Inflammatory macrophage treated with lipopolysaccharide for 4 hours (primary cell): ENCODE measurements around the gene N4BP2.
A peak's percentile ranks its signal among the peaks of the same experiment; 100 is the strongest.
"Not testable (repeated sequence)": the region's sequence is repeated elsewhere in the genome, so short reads cannot be mapped to it uniquely, and the experiment has no call there.

Experiments
- DNase-seq: peaks from one replicate; pipeline ENCODE4 v3.0.0-alpha.2; 2020

N4BP2 gene

DNA sequence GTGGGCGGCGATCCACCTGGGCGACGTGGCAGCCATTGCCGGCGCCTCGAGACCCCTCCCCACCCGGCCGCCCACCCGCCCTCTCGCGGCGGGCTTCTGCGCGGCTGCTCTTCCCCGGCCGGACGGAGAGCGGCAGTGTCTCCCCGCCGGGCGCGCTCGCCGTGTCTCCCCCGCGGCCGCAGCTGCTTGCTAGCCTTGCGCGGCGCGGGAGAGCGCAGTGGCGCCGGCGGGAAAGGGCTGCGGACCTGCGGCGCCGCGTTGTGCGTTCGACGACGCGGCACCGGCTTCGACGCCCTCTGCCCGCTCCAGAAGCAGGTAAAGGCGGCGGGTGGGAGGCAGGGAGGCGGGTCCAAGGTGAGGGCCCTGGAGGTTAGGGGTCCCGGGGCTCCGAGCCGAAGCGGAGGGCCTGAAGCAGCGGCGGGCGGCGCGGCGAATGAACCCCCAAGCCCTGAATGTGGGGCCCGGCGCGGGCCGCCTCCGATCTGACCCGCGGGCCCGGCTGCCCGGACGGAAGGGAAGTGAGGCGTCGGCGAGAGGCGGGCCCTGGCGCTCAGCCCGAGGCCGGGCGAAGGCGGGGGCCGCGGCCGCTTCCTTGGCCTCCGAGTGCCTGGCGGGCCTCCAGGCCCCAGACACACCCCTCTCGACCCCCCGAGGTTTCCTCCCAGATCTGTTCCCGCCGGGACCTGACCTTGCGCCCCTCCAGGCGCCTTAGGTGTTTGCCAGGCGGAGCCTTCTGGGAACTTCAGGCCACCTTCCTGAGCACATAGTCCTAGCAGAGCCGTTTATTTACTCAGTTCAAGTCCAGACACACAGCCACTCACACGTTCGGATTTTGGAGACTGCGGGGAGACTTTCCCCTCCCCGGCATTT lies at the start of gene N4BP2:
Gene N4BP2, plus strand, starts transcription at position 135 of the 870 bp plus-strand sequence. CDS start 40,491 bp downstream, outside the sequence.
- peak; percentile 80 for DNase-seq

DNA sequence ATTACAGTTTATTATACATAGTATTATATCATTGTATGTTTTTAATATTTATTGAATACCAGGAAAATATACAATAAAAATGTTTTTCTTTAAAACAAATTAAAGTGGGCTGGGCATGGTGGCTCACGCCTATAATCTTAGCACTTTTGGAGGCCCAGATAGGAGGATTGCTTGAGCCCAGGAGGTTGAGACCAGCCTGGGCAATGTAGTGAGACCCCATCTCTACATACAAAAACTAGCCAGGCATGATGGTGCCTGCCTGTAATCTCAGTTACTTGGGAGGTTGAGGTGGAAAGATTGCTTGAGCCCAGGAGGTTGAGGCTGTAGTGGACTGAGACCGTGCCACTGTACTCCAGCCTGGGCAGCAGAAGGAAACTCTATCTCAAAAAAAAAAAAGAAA lies 40.6 kb upstream of the N4BP2 start:
- no peak for DNase-seq

DNA sequence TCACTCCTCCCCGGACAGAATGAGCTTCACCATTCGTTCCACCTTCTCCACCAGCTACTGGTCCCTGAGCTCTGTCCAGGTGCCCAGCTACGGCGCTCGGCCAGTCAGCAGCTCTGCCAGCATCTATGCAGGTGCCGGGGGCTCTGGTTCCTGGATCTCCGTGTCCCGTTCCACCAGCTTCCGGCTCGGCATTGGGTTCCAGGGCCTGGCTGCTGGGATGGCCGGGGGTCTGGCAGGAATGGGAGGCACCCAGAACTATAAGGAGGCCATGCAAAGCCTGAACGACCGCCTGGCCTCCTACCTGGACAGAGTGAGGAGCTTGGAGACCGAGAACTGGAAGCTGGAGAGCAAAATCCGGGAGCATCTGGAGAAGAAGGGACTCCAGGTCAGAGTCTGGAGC lies 36.4 kb upstream of the N4BP2 start:
- no peak for DNase-seq

DNA sequence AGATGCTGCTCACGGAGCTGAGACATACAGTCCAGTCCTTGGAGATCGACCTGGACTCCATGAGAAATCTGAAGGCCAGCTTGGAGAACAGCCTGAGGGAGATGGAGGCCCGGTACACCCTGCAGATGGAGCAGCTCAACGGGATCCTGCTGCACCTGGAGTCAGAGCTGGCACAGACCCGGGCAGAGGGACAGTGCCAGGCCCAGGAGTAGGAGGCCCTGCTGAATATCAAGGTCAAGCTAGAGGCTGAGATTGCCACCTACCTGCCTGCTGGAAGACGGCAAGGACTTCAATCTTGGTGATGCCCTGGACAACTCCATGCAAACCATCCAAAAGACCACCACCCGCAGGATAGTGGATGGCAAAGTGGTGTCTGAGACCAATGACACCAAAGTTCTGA lies 35.5 kb upstream of the N4BP2 start:
- DNase-seq, result not testable (repeated sequence)

DNA sequence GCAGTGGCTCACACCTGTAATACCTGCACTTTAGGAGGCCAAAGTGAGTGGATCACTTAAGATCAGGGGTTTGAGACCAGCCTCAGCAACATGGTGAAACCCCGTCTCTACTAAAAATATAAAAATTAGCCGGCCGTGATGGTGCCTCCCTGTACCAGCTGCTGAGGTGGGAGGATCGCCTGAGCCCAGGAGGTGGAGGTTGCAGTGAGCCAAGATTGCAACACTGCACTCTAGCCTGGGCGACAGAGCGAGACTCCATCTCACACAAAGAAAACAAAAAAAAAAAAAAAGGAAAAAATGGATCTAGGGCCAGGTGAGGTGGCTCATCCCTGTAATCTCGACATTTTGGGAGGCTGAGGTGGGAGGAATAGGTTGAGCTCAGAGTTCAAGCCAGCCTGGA lies 32.6 kb upstream of the N4BP2 start:
- not testable (repeated sequence) for DNase-seq

DNA sequence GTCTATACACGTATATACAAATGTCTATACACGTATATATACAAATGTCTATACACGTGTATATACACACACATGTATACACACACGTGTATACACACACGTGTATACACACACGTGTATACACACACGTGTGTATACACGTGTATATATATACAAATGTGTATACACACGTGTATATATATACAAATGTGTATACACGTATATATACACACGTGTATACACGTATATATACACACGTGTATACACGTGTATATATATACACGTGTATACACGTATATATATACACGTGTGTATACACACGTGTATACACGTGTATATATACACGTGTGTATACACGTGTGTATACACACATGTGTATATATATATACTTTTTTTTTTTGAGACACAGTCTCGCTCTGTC lies 23.9 kb upstream of the N4BP2 start:
- DNase-seq, result no peak

DNA sequence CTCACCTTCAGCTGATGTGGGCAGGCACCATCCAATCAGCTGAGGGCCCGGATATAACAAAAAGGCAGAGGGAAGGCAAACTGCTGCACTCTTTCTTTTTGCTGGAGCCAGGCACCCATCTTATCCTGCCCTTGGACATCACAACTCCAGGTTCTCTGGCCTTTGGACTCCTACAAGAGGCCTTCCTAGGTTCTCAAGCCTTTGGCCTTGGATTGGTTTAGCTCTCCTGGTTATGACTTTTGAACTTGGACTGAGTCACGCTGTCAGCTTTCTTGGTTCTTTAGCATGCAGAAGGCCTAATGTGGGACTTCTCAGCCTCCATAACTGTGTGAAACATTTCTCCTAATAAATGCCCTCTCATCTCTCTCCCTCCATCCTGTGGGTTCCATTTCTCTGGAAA lies 23.0 kb upstream of the N4BP2 start:
- no peak for DNase-seq

DNA sequence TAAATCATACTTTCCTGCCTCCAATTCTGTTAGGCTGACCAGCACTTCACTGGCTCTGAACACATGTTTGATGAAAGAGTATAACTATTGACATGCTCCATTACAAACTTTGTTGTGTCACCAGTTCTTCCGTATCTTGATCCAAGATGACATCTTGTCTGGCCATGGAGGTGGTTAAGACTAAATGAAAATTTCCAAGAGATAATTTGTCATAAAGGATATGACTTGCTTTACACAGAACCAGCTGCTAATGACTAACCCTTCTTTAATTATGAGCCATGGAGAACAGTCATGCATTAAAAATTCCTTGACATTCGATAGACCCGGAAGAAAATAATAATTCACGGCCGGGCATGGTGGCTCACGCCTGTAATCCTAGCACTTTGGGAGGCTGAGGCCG lies 17.7 kb upstream of the N4BP2 start:
- peak; percentile 2 for DNase-seq

DNA sequence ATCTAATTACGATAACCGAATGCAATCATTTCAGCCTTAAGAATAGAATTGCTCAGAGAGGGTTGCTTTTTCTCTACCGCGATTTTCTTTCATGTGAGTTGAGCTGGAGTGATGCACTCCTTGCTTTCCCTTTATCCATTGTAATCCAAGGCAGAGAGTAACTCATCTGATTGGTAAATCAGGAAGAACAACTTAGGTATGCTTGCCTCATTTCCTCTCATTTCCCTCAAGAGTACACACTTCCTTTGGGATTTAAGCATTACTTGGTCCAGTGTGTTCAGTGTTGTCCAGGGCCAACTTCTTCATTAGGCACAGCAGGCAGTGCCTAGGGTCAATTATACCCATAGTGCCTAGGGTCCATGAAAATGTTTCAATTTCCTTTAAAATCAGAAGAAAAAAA lies 15.7 kb upstream of the N4BP2 start:
- DNase-seq, result no peak

DNA sequence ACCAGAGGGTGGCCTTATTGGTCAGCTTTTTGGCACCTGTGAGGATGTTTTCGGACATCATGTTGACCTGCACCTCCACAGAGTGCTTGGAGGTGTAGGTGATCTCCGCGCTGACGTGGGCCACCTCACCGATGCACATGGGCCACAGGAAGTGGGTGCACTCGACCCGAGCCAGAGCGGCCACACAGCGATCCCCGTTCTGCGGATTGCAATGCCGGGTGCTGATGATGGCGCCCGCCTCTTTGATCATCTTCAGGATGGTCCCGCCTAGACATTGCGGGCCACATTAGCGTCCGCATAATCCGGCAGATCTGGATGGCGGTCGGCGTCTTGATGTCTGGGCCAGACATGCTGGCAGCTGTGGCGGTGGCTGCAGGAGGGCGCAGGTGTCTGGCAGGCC lies 12.9 kb upstream of the N4BP2 start:
- DNase-seq, result no peak

DNA sequence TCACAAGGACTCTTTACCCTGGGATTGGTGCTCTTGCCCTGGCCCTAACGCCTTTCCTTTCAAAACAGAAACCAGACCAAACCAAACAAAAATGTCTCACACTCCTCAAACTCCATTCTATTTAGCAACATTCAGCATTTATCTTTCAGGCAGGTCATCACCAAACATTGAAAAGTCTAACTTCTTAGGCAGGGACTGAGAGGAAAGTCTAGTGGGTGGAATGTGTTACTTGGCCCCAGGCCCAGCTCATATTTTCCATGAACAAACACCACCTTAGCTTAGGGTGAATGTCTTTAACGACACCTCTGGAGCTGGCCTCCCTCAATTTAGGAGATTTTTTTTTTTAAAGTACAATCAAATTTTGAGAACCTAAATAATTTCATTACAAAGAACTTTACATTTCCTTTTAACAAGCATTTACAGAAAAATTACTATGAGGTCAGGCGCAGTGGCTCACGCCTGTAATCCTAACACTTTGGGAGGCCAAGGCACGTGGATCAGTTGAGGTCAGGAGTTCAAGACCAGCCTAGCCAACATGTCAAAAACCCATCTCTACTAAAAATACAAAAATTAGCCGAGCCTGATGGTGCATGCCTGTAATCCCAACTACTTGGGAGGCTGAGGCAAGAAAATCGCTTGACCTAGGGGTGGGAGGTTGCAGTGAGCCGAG lies 10.2 kb upstream of the N4BP2 start:
- DNase-seq, result no peak

DNA sequence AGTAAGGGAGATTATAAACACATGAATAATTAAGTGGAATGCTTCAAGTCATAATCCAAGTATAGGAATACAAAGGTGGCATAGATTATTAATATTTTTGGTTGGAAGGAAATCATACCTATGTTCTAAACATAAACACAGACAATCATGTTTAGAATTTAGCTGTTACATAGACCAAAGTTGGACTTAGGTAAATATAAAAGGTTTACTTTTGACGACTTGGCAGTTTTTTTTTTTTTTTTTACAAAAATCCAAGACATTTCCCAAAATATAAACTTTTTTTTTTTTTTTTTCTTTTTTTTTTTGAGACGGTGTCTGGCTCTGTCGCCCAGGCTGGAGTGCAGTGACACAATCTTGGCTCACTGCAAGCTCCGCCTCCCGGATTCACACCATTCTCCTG lies 3.5 kb upstream of the N4BP2 start:
- no peak for DNase-seq

DNA sequence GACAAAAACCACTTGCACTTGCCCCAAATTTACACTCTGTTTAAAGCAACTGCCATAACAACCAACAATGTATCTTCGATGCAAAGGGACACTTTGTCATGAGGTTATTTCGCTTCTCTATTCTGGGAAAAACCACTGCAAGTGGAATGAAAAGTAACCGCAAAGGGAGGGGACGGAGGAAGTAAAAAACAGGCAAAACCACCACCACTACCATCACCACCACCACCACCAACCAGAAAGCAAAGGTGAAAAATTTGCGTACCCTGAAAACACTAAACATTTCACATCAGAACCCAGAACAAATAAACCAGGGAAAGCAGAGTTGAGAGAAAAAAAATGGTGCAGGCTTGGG lies 1.2 kb upstream of the N4BP2 start:
- DNase-seq, result peak; percentile 91

DNA sequence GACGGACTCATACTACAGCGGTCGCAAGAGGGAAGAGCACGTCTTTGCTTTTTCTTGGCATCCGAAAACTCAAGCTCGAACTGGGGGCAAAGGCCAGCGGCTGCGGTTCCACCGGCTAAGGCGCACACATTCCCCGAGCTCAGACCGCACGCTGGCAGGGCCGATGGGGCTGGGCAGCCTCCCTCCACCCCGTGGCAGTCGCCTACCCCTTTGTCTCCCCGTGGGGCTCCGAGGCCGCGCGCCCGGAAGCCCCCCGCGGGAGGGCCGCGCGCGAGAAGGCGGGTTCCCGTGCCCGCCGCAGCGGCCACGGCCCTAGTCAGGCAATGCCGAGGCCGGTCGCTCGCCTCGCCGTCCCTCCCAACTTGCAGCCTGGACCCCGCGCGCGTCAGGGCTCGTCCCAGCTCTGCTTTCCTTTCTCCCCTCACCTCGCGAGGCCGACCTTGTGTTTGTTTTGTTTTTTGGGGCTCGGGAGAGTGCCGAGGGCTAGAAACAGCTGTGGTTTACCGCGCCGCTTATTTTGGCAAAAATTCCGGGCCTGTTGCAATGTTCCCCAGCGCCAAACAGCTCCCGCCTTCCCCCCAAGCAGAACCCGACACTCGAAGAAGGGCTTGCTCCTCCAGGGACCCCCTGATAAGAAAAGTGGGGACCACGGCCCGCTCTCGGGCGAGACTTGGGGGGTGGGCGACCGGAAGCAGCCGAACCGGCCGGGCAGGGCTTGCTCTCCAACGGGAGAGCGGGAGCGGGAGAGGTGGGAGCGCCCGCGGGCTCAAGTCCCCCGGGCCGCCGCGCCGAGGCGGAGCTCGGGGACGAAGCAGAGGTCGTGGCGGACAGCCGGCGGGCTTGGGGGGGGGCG lies 561 bp upstream of the N4BP2 start:
- DNase-seq, result peak; percentile 36

DNA sequence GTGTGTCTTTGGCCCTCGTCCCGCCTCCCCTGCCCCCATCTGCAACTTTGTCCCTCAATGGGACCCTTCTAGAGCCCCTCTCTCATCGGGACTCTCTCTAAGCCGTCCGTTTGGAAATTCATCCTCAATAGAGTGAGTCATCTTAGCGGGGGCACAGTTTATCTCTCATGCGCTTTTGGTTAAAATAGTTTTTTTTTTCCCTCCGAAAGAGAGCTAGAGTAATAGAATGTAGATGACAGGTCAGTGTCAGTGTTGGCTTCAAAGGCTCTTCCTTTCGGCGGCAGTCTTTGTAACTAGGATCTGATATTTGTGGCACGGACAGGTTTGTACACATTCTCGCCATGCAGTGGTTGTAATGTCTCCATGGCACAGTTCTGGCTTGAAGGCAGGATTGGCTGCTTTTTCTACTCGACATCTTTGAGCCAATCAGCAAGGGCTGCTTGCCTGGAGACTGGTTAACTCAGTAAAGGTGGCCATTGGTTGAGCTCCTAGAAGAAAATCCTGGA lies 989 bp downstream of the N4BP2 start:
- DNase-seq, result peak; percentile 91

DNA sequence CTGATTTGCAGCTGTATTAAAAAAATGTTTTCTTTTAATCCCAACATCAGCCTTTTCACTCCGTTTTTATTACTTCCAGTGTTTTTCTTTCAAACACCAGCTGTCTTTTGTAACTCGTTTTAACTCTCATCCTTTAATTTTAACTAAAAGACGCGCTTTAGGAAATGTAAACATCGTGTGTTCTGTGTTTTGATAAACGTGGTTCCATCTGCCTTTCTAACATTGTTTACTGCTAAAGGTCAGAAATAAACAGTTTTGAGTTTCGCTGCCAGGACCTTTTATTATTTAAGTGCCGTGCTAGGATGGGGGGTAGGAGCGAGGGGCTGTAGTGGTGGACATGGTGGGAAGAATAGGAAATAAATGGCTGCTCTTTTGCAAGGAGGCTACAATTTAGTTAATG lies 1.5 kb downstream of the N4BP2 start:
- DNase-seq, result no peak

DNA sequence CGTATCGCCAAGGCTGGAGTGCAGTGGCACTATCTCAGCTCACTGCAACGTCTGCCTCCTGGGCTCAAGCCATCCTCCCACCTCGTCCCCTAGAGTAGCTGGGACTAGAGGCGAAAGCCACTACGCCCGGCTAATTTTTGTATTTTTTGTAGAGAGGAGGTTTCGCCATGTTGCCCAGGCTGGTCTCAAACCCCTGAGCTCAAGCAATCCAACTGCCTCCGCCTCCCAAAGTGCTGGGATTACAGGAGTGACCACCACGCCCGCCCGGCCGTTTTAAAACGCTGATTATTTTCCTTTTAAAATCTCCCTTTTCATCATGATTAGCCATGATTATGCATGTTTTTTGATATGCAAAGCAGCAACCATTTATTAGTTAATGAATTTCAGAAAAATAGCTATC lies 2.2 kb downstream of the N4BP2 start:
- no peak for DNase-seq

DNA sequence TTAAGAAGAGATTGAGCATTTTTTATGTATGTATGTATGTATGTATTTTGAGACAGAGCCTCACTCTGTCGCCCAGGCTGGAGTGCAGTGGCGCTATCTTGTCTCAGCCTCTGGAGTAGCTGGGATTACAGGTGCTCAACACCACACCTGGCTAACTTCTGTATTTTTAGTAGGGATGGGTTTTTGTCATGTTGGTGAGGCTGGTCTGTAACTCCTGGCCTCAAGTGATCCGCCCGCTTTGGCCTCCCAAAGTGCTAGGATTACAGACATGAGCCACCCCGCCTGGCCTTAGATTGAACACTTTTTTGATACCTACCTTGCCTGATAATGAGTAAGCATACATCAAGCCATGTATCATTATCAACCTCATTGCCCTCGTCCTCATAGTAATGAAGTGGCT lies 2.7 kb downstream of the N4BP2 start:
- no peak for DNase-seq

DNA sequence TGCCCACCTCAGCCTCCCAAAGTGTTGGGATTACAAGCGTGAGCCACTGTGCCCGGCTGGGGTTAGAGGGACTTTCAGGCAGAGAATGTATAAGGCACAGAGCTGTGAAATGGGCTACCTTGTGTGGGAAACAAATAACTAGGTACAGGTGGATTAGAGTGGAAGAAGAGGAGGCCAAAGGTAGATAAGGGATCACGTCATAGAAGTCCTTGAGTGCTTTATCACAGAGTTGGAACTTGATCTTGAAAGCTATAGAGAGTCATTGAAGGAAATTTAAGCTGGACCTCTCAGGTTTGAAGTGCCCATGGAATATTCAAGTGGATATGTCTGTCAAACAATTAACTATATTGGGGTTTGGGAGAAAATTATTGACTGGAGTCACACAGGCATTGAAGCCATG lies 8.4 kb downstream of the N4BP2 start:
- DNase-seq, result no peak

DNA sequence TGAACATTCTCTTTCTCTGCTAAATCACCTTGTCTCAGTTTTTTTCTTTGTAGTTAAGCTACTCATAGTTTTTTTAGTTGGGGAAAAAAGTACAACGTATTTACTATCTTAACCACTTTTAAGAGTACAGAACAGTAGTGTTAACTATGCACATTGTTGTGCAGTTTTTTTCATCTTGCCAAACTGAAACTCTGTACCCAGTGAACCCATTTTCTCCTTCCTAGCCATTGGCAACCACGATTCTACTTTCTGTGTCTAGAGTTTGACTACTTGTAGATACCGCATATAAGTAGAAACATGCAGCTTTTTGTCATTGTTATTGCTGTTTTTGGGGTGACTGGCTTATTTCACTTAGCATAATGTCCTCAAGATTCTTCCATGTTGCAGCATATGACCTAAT lies 10.0 kb downstream of the N4BP2 start:
- DNase-seq, result peak; percentile 11

DNA sequence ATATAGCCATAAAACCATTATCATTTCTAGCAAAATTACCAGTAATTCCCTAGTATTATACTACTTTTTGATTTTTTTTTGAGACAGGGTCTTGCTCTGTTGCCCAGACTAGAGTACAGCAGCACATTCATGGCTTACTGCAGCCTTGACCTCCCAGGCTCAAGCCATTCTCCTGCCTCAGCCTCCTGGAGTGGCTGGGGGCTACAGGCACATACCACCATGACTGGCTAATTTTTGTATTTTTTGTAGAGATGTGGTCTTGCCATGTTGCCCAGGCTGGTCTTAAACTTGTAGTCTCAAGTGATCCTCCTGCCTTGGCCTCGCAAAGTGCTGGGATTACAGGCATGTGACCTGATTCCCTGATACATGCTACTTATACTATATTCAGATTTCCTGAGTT lies 13.7 kb downstream of the N4BP2 start:
- no peak for DNase-seq

DNA sequence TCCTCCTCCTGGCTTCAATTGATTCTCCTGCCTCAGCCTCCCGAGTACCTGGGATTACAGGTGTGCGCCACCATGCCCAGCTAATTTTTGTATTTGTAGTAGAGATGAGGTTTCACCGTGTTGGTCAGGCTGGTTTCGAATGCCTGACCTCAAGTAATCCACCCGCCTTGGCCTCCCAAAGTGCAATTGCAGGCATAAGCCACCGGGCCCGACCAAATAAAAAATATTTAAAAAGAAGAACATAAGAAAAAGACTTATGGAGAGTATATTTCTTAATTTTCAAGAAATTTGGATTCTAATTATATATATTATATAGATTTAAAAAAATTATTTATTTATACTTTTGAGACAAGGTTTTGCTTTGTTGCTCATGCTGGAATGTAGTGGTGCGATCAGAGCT lies 29.8 kb downstream of the N4BP2 start:
- DNase-seq, result no peak

DNA sequence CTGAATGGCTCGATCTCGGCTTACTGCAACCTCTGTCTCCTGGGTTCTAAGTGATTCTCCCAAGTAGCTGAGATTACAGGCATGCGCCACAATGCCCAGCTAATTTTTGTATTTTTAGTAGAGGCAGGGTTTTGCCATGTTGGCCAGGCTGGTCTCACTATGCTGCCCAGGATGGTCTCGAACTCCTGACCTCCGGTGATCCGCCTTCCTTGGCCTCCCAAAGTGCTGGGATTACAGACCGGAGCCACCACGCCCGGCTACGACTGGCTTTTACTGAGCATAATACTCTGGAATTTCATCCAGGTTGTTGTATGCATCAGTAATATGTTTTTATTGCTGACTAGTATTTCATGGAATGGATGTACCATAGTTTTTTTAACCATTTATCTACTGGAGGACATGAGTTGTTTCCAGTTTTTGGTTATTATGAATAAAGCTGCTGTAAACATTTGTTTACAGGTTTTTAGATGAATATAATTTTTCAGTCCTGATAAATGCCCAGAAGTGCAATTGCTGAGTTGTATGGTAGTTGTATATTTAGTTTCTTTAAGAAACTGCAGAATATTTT lies 31.2 kb downstream of the N4BP2 start:
- no peak for DNase-seq
